Common myeloid progenitor, CD34-positive (primary cell): ENCODE results near the gene GJA4.

Experiments
- CTCF ChIA-PET: fragments of 350-600 bp; sonication (Branson Sonifier 250); formaldehyde crosslinking; loops from one replicate; lab custom pipeline; 2021; ENCODE audit warnings: antibody characterized with exemption; lab: Charles Lee
- POLR2A ChIA-PET: fragments of 350-600 bp; sonication (Branson Sonifier 250); formaldehyde crosslinking; loops from one replicate; lab custom pipeline; 2021; ENCODE audit warnings: antibody characterized with exemption; lab: Charles Lee
- DNase-seq, 3 donors: peaks; one replicate each; pipeline versions ENCODE4 v3.0.0 to v3.0.0-alpha.2; 2013
- H3K27ac ChIP-seq, 2 experiments: 1 replicate in 1 of 2; 2 replicates in 1 of 2; pipeline ENCODE4 v1.7.0; 2013; ENCODE audit warnings: inconsistent platforms in 2 of 2, low read length in 2 of 2, mild to moderate bottlenecking in 2 of 2, low read depth in 1 of 2, moderate library complexity in 1 of 2; ENCODE audit not compliant: severe bottlenecking in 2 of 2, insufficient read depth in 1 of 2, poor library complexity in 1 of 2
- H3K27me3 ChIP-seq, 5 experiments: replicated peaks in 2 of 5; 1 replicate in 3 of 5; 2 replicates in 2 of 5; pipeline versions ENCODE4 v1.6.1 to v1.7.0; 2013; ENCODE audit warnings: low read length in 4 of 5, mild to moderate bottlenecking in 2 of 5, moderate library complexity in 2 of 5, inconsistent platforms in 1 of 5; ENCODE audit not compliant: insufficient read depth in 5 of 5, control insufficient read depth in 4 of 5
- H3K36me3 ChIP-seq, 4 experiments: 1 replicate in 2 of 4; 2 replicates in 2 of 4; pipeline versions ENCODE4 v1.6.1 to v1.7.0; 2013; ENCODE audit warnings: low read length in 3 of 4, control low read depth in 1 of 4, mild to moderate bottlenecking in 1 of 4; ENCODE audit not compliant: control insufficient read depth in 4 of 4, insufficient read depth in 4 of 4
- H3K4me1 ChIP-seq, 4 experiments: 1 replicate in 3 of 4; 2 replicates in 1 of 4; pipeline versions ENCODE4 v1.6.1 to v1.7.1; 2013; ENCODE audit warnings: low read length in 3 of 4, mild to moderate bottlenecking in 3 of 4, control low read depth in 1 of 4, inconsistent platforms in 1 of 4, moderate library complexity in 1 of 4; ENCODE audit not compliant: control insufficient read depth in 4 of 4, insufficient read depth in 4 of 4; ENCODE audit errors: control extremely low read depth in 1 of 4
- H3K4me3 ChIP-seq, 7 experiments: 1 replicate in 4 of 7; 2 replicates in 3 of 7; pipeline versions ENCODE4 v1.5.1 to v1.7.0; 2013; ENCODE audit warnings: mild to moderate bottlenecking in 7 of 7, low read length in 6 of 7, moderate library complexity in 6 of 7, inconsistent platforms in 2 of 7, low read depth in 2 of 7, control low read depth in 1 of 7; ENCODE audit not compliant: insufficient read depth in 4 of 7, control insufficient read depth in 1 of 7; ENCODE audit errors: extremely low read depth in 1 of 7
- H3K9me3 ChIP-seq, 5 experiments: 1 replicate in 4 of 5; 2 replicates in 1 of 5; pipeline versions ENCODE4 v1.6.1 to v1.7.1; 2013; ENCODE audit warnings: low read length in 4 of 5, mild to moderate bottlenecking in 2 of 5, inconsistent platforms in 1 of 5, low read depth in 1 of 5, moderate library complexity in 1 of 5; ENCODE audit not compliant: control insufficient read depth in 4 of 5, insufficient read depth in 2 of 5; ENCODE audit errors: control extremely low read depth in 1 of 5
- WGBS: methylation state at CpG from one replicate; pipeline ENCODE4 v1.1.5; 2013; ENCODE audit not compliant: insufficient coverage; 5-methylcytosine and 5-hydroxymethylcytosine counted together

GJA4 gene

DNA sequence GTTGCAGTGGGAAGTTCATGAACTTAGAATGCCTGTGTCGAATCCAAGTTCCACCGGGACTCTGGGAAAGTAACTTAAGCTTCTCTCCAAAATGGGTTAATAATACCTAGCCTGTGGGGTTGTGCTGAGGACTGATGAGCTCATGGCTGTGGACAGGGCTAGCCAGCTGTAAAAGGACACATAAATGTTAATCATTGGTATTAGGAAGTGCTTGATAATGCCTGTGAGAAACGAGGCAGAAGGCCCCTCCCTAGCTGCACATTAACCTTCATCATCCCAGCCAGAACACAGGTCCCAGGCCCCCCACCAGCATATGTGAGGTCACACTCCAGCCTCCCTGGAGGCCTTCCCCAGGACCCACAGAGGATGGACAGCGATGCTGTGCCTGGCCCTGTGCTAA, 34.0 kb upstream of the GJA4 start:
- no peak for DNase-seq

DNA sequence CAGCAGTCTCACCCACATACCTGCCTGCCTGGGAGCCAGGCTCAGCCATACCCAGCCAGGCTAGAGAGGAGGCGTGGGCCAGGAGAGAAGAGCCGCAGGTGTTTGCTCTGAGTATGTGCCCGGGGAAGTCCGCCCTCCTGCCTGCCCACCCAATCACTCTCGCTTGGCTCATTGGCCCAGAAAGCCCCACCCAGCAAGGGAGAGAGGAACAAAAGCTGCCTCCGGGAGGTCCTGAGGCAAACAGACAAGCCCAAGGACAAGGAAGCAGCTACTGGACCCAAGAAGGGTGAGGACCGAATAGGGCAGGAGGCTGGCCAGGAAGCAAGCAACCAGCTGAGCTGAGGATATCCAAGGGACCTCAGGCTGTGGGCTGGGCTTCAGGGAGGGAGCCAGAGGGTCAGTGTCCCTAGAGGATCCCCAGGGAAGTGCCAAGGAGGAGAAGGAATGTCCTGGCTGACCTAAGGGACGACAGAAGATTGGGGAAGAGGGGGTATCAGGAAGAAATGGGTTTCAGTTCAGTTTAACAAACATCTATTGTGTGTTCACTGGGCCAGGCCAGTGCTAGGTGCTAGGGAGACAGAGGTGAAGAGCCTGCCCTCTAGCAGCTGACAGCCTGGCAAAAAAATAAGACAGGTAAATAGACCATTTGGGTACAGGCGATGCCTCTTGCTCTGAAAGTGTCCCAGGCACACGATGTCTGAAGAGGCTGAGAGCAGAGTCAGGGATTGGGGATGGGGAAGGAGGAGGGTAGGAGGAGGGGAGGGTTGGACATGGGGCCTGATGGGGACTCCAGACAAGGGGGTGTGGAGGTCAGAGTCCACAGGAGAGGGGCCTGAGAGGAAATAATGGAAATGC, 33.1 kb upstream of the GJA4 start, which contains the start of gene GJB4:
TSS of gene GJB4 (plus strand) at position 238 of the 855 bp plus-strand sequence. CDS start 1,515 bp downstream, outside the sequence.
- no peak within 1 kb of the TSS for H3K4me3 ChIP-seq
- 87% methylated on average over 7 of the region's 10 CpGs for WGBS
- no peaks in the 10 kb centered on the region for H3K36me3 ChIP-seq
- CTCF ChIA-PET: no interaction called here
- H3K4me1 ChIP-seq: no peaks in the 10 kb centered on the region
- H3K9me3 ChIP-seq: peaks cover 0 to 4% (median 0%) of the 10 kb centered on the region in 5 experiments
- POLR2A ChIA-PET: no interaction called here
- H3K27me3 ChIP-seq: peaks cover 0 to 3% (median 0%) of the 10 kb centered on the region in 5 experiments
- H3K27ac ChIP-seq: no peak within 1 kb of the TSS
- DNase-seq: no peak

More for the DNA sequence above, 34.0 kb upstream of the GJA4 start:
- Histone ChIP-seq H3K9me3 (peaks cover 0 to 2% (median 0%) of the 10 kb centered on the region in 5 experiments), H3K36me3 (no peaks in the 10 kb centered on the region), H3K4me1 (no peaks in the 10 kb centered on the region), H3K27ac (no peak overlapping the region), H3K27me3 (peaks cover 0 to 2% (median 0%) of the 10 kb centered on the region in 5 experiments), H3K4me3 (no peak overlapping the region)
- POLR2A ChIA-PET: no interaction called here
- CTCF ChIA-PET: interaction anchor here (1.1 kb wide), 1 partner anchor 14 kb away, joined by 3 read pairs; no protein-coding TSS in a partner anchor
- WGBS: 100% methylated on average over 3 of the region's 4 CpGs

DNA sequence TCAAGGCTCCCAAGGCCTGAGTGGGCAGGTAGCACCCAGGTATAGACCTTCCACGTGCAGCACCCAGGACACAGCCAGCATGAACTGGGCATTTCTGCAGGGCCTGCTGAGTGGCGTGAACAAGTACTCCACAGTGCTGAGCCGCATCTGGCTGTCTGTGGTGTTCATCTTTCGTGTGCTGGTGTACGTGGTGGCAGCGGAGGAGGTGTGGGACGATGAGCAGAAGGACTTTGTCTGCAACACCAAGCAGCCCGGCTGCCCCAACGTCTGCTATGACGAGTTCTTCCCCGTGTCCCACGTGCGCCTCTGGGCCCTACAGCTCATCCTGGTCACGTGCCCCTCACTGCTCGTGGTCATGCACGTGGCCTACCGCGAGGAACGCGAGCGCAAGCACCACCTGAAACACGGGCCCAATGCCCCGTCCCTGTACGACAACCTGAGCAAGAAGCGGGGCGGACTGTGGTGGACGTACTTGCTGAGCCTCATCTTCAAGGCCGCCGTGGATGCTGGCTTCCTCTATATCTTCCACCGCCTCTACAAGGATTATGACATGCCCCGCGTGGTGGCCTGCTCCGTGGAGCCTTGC, 31.5 kb upstream of the GJA4 start:
- H3K4me3 ChIP-seq: no peak overlapping the region
- no peak for DNase-seq
- no peak overlapping the region for H3K27ac ChIP-seq
- POLR2A ChIA-PET: no interaction called here
- no peaks in the 10 kb centered on the region for H3K4me1 ChIP-seq
- CTCF ChIA-PET: interaction anchor here (1.5 kb wide), 1 partner anchor 18 kb away, joined by 5 read pairs; no protein-coding TSS in a partner anchor
- H3K9me3 ChIP-seq: peaks cover 0 to 4% (median 0%) of the 10 kb centered on the region in 5 experiments
- no peaks in the 10 kb centered on the region for H3K36me3 ChIP-seq
- H3K27me3 ChIP-seq: peaks cover 0 to 3% (median 0%) of the 10 kb centered on the region in 5 experiments
- WGBS: 98% methylated on average over 30 of the region's 33 CpGs

DNA sequence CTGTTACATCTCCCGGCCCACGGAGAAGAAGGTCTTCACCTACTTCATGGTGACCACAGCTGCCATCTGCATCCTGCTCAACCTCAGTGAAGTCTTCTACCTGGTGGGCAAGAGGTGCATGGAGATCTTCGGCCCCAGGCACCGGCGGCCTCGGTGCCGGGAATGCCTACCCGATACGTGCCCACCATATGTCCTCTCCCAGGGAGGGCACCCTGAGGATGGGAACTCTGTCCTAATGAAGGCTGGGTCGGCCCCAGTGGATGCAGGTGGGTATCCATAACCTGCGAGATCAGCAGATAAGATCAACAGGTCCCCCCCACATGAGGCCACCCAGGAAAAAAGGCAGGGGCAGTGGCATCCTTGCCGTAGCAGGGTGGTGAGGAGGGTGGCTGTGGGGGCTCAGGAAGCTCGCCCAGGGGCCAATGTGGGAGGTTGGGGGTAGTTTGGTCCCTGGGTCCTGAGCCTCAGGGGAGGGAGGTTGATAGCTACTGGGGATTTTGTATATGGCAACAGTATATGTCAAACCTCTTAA, 31.0 kb upstream of the GJA4 start:
- no peak overlapping the region for H3K4me3 ChIP-seq
- DNase-seq: no peak
- no peaks in the 10 kb centered on the region for H3K4me1 ChIP-seq
- WGBS: 94% methylated on average over 10 of the region's 13 CpGs
- POLR2A ChIA-PET: no interaction called here
- H3K36me3 ChIP-seq: no peaks in the 10 kb centered on the region
- CTCF ChIA-PET: interaction anchor here (1.5 kb wide), 1 partner anchor 19 kb away, joined by 5 read pairs; no protein-coding TSS in a partner anchor
- peaks cover 0 to 4% (median 0%) of the 10 kb centered on the region in 5 experiments for H3K9me3 ChIP-seq
- no peak overlapping the region for H3K27ac ChIP-seq
- H3K27me3 ChIP-seq: peaks cover 0 to 3% (median 0%) of the 10 kb centered on the region in 5 experiments

DNA sequence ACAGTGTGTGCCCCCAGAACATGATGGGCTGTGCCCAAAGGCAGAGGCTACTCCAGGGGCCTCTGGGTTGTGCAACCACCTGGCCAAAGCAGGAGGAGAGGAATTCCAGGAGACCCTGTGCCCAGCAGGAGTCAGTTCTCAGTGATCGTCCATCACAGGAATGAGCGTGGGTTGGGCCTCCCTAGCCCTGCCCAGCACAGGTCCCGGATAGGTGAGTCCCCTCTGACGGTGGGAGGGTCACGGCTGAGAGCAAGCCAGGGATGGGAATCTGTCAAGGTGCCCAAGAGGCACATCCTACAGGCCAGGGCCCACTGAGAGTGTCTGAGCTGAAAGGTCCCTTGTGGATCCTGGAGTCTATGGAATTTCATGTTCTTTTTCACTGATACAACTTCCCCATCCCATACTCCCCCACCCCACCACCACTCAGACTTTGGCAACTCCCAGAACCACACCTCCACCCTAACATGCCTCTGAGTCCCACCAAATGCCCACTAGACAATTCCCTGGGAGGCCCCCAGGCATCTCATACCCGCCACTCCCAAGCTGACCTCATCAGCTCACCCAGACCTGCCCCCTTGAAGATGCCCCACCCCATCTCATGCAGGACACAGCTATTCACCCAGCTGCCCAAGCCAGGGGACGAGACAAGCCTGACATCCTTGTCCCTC, 30.2 kb upstream of the GJA4 start:
- H3K9me3 ChIP-seq: peaks cover 0 to 4% (median 0%) of the 10 kb centered on the region in 5 experiments
- H3K27ac ChIP-seq: no peak overlapping the region
- H3K27me3 ChIP-seq: peaks cover 0 to 3% (median 0%) of the 10 kb centered on the region in 5 experiments
- H3K4me1 ChIP-seq: no peaks in the 10 kb centered on the region
- DNase-seq: no peak
- H3K4me3 ChIP-seq: no peak overlapping the region
- ChIA-PET CTCF (interaction anchor here (0.7 kb wide), 1 partner anchor 24 kb away, joined by 3 read pairs; no protein-coding TSS in a partner anchor), POLR2A (no interaction called here)
- WGBS: 82% methylated on average over 6 of the region's 7 CpGs
- no peaks in the 10 kb centered on the region for H3K36me3 ChIP-seq

DNA sequence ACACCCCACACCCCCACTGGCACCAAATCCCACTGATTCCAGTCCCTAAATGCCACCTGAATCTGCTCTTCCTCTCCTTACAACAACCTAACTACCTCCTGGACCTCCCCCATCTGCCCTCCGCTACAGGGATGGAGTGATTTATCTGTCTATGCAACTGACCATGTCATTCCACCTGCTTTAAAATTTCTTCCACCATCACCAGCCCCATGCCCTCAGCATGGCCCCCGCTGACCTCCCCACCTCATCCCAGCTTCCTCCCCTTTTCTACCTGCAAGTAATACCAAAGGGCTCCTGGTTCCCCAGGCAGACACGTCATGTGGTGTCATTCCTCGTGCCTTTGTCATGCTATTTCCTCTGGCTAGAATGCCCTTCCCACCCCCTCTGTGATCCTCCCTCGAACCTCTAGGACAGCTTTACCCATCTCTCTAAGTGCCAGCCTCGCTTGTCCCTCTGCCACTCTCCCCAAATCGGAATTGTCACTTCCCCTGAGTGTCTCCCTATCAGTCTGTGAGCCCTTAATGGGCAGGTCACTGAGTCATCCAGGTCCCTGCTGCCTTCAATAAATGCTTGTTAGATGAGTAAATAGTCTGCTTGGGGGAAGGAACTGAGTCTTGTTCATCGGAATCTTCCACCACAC, 29.5 kb upstream of the GJA4 start:
- H3K36me3 ChIP-seq: no peaks in the 10 kb centered on the region
- WGBS: 64% methylated on average over 6 of the region's 8 CpGs
- no peak overlapping the region for H3K4me3 ChIP-seq
- peaks cover 0 to 4% (median 0%) of the 10 kb centered on the region in 5 experiments for H3K9me3 ChIP-seq
- ChIA-PET POLR2A (no interaction called here), CTCF (interaction anchor here (0.7 kb wide), 1 partner anchor 23 kb away, joined by 3 read pairs; no protein-coding TSS in a partner anchor)
- no peaks in the 10 kb centered on the region for H3K4me1 ChIP-seq
- DNase-seq: no peak
- H3K27me3 ChIP-seq: peaks cover 0 to 3% (median 0%) of the 10 kb centered on the region in 5 experiments
- no peak overlapping the region for H3K27ac ChIP-seq
